AG09309 (cell line): ENCODE measurements around the gene PRDM16.
A peak's percentile ranks its signal among the peaks of the same experiment; 100 is the strongest.

Experiments used
- DNase-seq: peaks from one replicate; pipeline ENCODE4 v3.0.0-alpha.2; 2010; ENCODE audit warnings: low read depth
- H3K4me3 ChIP-seq: 2 replicates; pipeline ENCODE4 v1.5.1; 2011; ENCODE audit warnings: mild to moderate bottlenecking, low read depth, low read length, moderate library complexity; ENCODE audit not compliant: control insufficient read depth
- CTCF ChIP-seq: IDR thresholded peaks from 2 replicates; pipeline ENCODE4 v1.5.1; 2011; ENCODE audit warnings: mild to moderate bottlenecking, low read depth, low read length, inconsistent platforms; ENCODE audit not compliant: insufficient read depth, control insufficient read depth; ENCODE audit errors: missing control alignments

PRDM16 gene

GRCh38 chr1:3347257-3348020, 278.4 kb downstream of the PRDM16 start:
- H3K4me3 ChIP-seq, result no peak overlapping the region
- DNase-seq, result no peak
- TF ChIP-seq CTCF, result no peak

DNA sequence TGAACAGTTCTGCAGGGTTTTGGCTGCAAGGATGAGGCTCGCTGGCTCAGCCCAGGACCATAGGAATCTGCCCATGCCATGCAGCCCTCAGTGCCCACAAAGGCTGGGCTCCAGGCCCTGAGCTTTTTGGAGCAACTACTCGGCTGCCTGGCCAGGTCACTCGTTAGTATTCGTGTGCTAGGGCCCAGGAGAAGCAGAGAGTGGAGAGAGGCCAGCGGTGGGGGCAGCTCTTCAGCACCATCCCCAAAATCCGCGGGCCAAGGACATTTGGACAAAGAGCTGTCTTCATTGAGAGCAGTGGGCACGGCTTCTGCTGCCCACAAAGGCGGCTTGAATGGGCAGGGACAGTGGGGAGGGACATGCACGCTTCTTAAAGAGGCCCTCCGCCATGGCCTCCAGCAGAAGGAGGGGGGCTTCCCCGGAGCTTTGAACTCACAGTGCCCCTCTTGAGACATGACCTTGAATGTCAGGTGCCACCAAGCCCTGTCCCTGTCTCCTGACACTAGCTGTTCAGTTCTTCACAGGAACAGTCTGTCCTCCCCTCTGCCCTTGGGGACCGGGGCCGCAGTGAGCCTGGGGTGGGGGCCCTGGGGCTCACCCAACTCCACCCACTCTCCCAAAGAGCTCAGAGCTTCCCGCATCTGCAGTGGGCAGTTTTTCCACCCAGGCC, 279.3 kb downstream of the PRDM16 start:
- H3K4me3 ChIP-seq, result no peak overlapping the region
- no peak for DNase-seq
- no peak for TF ChIP-seq CTCF

GRCh38 chr1:3349161-3349967, 280.4 kb downstream of the PRDM16 start:
- peak; percentile 28 for TF ChIP-seq CTCF
- H3K4me3 ChIP-seq, result no peak overlapping the region
- DNase-seq, result no peak

- DNase-seq, result no peak
- no peak for TF ChIP-seq CTCF
- no peak overlapping the region for H3K4me3 ChIP-seq
These were observed 280.9 kb downstream of the PRDM16 start for GRCh38 chr1:3349968-3350299.

DNA sequence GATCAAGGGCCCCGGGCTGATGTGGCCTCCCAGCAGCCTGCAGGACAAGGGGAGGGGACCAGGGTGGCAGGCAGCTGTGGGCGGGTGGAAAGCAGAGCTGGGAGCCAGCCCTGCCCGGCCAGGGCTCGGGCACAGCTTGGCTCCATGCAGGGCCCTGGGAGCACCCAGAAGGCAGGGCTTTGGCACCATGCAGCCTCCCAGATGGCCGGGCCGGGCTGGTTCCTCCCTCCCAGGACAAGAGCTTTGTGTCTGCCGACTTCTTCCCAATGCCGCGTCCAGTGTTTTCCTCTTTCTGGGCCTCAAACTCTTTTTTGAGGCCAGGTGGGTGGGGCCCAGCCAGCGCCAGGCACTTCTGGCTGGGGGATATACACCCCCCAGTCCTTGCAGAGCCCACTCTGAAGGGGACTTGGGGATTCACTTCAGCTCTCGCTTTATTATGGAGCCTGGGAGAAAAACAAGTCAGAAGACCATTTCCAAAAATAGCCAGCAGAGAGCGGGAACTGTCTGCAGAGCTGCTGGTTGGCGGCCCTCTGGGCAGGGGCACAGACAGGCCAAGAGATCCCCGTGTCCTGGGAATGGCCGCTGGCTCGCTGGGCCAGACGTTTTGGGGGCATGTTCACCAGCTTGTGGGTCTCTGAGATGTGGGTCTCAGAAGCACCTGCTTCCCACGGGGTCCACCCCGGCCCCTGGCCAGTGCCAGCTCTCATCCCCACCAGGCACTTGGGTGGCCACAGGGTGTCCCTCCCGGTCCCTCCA, 281.7 kb downstream of the PRDM16 start:
- no peak overlapping the region for H3K4me3 ChIP-seq
- TF ChIP-seq CTCF, result no peak
- no peak for DNase-seq
